GM21723 (cell line): ENCODE results near the gene HIRIP3.
"Not testable (repeated sequence)": the region's sequence is repeated elsewhere in the genome, so short reads cannot be mapped to it uniquely, and the experiment has no call there.

ENCODE experiments used
- ATAC-seq: cut with Tn5 transposase; IDR thresholded peaks from one replicate; pipeline ENCODE4 v1.9.1; 2021; ENCODE audit warnings: mild to moderate bottlenecking, moderate library complexity; ENCODE audit not compliant: unreplicated experiment

Gene HIRIP3

GRCh38 chr16:29961479-29962343 is 33.7 kb downstream of the HIRIP3 start, which contains the start of gene TMEM219:
Gene TMEM219 (plus strand): TSS chr16:29962079. CDS start chr16:29963144, 1,065 bp downstream.
- peak; percentile 75 for ATAC-seq

- no peak for ATAC-seq
These were observed 34.3 kb downstream of the HIRIP3 start for GRCh38 chr16:29961127-29961478.

GRCh38 chr16:29959821-29960220 is 35.6 kb downstream of the HIRIP3 start:
- ATAC-seq, result not testable (repeated sequence)

GRCh38 chr16:29959293-29959692 is 36.1 kb downstream of the HIRIP3 start:
- ATAC-seq, result no peak

GRCh38 chr16:29958756-29959155 is 36.7 kb downstream of the HIRIP3 start:
- ATAC-seq, result no peak

- no peak for ATAC-seq
These were observed 43.6 kb downstream of the HIRIP3 start for GRCh38 chr16:29951625-29952365.

- ATAC-seq, result no peak
These were observed 44.5 kb downstream of the HIRIP3 start for GRCh38 chr16:29950806-29951461.

- no peak for ATAC-seq
These were observed 47.5 kb downstream of the HIRIP3 start for GRCh38 chr16:29947897-29948296.

GRCh38 chr16:29943846-29944799 is 51.3 kb downstream of the HIRIP3 start:
- ATAC-seq, result no peak
